Measurements from ENCODE around the gene ARHGEF12.

GRCh38 chr11:120499088-120499487, 162.9 kb downstream of the ARHGEF12 start:
- TF ChIP-seq BHLHE40 (IDR thresholded peaks at IDR 0.05; ENCODE audit: borderline replicate concordance) (no peak), L3MBTL2 (conservative IDR thresholded peaks at IDR 0.05) (no peak), LEF1 (IDR thresholded peaks at IDR 0.05; ENCODE audit: borderline replicate concordance) (no peak), ELF4 (IDR thresholded peaks at IDR 0.05) (no peak)
